ENCODE results near the gene SNX27.
"Not testable (repeated sequence)": the region's sequence is repeated elsewhere in the genome, so short reads cannot be mapped to it uniquely, and the experiment has no call there.

The SNX27 gene

DNA sequence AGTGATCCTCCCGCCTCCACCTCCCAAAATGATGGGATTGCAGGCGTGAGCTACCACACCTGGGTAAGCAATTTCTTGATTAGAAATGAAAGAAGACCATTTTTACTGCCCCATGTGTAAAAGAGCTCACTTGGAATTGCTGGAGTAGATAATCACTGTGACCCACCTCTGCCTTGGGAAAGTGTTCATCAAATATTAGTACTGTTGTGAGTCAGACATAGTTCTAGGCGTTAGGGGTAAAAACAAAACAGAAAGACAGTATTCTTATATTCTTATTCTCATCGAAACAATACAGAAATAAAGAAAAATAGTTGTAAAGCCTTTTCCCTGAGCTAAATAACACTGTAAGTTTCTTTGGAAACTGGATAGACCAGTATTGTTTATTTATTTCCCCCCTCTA lies 68.5 kb downstream of the SNX27 start:
- CTCF ChIA-PET: interaction anchor here (2.9 to 3.0 kb wide), 2 partner anchors 11 to 25 kb away, joined by 7 to 9 read pairs; no protein-coding TSS in a partner anchor
- POLR2A ChIA-PET: interaction anchor here (0.6 kb wide), 1 partner anchor 166 kb away, joined by 3 read pairs; no protein-coding TSS in a partner anchor
- no peak for DNase-seq (ENCODE audit: extremely low spot score)
- TF ChIP-seq, protein P1, sequence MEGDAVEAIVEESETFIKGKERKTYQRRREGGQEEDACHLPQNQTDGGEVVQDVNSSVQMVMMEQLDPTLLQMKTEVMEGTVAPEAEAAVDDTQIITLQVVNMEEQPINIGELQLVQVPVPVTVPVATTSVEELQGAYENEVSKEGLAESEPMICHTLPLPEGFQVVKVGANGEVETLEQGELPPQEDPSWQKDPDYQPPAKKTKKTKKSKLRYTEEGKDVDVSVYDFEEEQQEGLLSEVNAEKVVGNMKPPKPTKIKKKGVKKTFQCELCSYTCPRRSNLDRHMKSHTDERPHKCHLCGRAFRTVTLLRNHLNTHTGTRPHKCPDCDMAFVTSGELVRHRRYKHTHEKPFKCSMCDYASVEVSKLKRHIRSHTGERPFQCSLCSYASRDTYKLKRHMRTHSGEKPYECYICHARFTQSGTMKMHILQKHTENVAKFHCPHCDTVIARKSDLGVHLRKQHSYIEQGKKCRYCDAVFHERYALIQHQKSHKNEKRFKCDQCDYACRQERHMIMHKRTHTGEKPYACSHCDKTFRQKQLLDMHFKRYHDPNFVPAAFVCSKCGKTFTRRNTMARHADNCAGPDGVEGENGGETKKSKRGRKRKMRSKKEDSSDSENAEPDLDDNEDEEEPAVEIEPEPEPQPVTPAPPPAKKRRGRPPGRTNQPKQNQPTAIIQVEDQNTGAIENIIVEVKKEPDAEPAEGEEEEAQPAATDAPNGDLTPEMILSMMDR (IDR thresholded peaks at IDR 0.05; ENCODE audit: control extremely low read depth, extremely low read depth, low read depth, missing control alignments): no peak

DNA sequence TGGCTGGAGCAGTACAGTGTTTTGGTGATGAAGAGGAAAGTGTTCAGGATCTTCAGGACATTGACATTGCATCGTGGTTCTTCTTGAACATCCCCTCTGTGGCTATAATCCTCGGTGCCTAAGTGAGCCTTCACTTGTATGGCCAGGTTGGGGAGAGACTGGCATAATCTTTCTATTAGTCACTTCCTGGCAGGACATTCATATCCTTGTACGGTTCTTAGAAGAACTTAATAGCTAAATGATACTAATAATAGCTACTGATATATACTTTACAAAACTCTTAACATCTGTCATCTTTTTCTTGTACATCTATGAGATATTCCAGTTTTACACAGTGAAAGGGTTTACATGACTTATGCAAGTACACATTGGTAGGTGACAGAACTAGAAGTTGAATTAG lies 69.0 kb downstream of the SNX27 start:
- no peak for DNase-seq (ENCODE audit: extremely low spot score)
- TF ChIP-seq, protein P1 (IDR thresholded peaks at IDR 0.05; ENCODE audit: control extremely low read depth, extremely low read depth, low read depth, missing control alignments): no peak
- ChIA-PET POLR2A (no interaction called here), CTCF (interaction anchor here (2.9 to 3.0 kb wide), 2 partner anchors 12 to 26 kb away, joined by 7 to 9 read pairs; no protein-coding TSS in a partner anchor)

DNA sequence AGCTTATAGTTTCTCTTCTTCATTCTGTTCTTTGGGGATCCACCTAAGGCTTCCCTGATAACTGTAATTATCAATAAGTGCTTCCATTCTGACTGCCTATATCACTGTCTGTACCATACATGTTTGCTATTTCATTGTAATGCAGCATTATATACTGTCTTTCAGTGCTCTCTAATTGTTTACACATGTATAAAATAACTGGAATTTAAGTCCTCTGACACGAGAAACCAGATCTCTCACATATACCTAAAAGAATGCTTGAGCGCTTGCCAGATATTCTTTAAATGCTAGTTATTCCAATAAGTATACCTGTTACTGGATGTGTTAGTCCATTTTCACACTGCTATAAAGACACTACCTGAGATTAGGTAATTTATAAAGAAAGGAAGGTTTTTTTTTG lies 70.1 kb downstream of the SNX27 start:
- ChIA-PET POLR2A (no interaction called here), CTCF (interaction anchor here (2.9 to 3.0 kb wide), 2 partner anchors 13 to 27 kb away, joined by 7 to 9 read pairs; no protein-coding TSS in a partner anchor)
- TF ChIP-seq, protein P1 (IDR thresholded peaks at IDR 0.05; ENCODE audit: control extremely low read depth, extremely low read depth, low read depth, missing control alignments): no peak
- DNase-seq (ENCODE audit: extremely low spot score): no peak

DNA sequence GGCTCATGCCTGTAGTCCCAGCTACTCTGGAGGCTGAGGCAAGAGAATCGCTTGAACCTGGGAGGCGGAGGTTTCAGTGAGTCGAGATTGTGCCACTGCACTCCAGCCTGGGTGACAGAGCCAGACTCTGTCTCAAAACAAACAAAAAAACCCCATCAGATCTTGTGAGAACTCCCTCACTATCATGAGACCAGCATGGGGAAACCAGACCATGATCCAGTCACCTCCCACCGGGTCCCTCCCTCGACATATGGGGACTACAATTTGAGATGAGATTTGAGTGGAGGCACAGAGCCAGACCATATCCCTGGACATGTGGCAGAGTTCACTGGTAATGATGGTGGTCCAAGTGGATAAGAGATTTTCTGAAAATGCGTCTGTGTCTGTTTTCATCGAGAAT lies 71.1 kb downstream of the SNX27 start:
- POLR2A ChIA-PET; DNase-seq (ENCODE audit: extremely low spot score): not testable (repeated sequence)
- CTCF ChIA-PET: interaction anchor here (1.1 to 3.0 kb wide), 3 partner anchors 14 to 28 kb away, joined by 3 to 9 read pairs (median 7); no protein-coding TSS in a partner anchor

DNA sequence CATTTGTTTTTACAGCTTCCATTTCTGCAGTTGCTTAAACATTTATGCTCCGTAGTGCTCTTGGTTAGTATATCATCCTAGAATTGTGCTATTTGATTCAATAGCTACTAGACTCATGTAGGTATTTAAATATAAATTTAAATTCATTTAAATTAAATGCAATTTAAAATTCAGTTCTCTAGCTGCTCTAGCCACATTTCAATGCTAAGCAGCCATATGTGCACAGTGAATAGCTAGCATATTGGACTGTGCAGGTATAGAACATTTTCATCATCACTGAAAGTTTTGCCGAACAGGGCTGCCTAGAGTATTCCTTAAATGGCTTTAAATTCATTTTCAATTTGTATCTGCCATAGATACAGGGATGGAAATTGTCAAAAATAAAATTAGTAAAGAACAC lies 72.3 kb downstream of the SNX27 start:
- TF ChIP-seq, protein P1 (IDR thresholded peaks at IDR 0.05; ENCODE audit: control extremely low read depth, extremely low read depth, low read depth, missing control alignments): no peak
- DNase-seq (ENCODE audit: extremely low spot score): no peak
- ChIA-PET CTCF (interaction anchor here (0.7 to 1.1 kb wide), 3 partner anchors 9 to 17 kb away, joined by 3 read pairs; no protein-coding TSS in a partner anchor), POLR2A (no interaction called here)

- POLR2A ChIA-PET: no interaction called here
- CTCF ChIA-PET: interaction anchor here (1.1 kb wide), 1 partner anchor 13 kb away, joined by 4 read pairs; no protein-coding TSS in a partner anchor
- no peak for DNase-seq (ENCODE audit: extremely low spot score)
- TF ChIP-seq, protein P1 (IDR thresholded peaks at IDR 0.05; ENCODE audit: control extremely low read depth, extremely low read depth, low read depth, missing control alignments): no peak
Measured at GRCh38 chr1:151686561-151686960, 74.7 kb downstream of the SNX27 start.

DNA sequence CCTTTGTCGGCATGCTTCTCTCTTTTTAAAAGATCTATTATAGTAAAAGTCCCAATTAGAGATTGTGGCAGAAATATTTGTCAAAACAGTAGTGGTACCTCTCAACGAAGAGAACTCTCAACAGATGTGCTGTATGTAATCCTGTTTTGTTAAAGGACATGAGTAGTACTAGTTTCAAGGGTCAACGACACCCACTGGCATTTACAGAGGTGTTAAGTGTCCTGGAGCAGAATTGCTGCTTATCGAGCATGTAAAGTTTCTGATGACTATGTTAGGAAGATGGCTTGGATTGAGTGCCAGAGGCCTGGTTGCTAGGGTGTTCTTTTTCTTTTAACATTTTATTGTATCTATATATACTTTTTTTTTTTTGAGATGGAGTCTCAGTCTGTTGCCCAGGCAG lies 77.6 kb downstream of the SNX27 start:
- POLR2A ChIA-PET: no interaction called here
- TF ChIP-seq, protein P1 (IDR thresholded peaks at IDR 0.05; ENCODE audit: control extremely low read depth, extremely low read depth, low read depth, missing control alignments): no peak
- no peak for DNase-seq (ENCODE audit: extremely low spot score)
- CTCF ChIA-PET: interaction anchor here (1.0 to 2.3 kb wide), 3 partner anchors 9 to 45 kb away, joined by 3 to 8 read pairs (median 3); no protein-coding TSS in a partner anchor

Measured in GM10248 (cell line).